Fibroblast of lung (primary cell): ENCODE measurements around the gene ZNF177. TPM values are rescaled to one million over a fixed set of nuclear protein-coding genes. Genes with fewer than 3 reads are reported as not detected.

Experiments used
- DNase-seq, 2 donors: peaks; one replicate each; pipeline versions ENCODE4 v3.0.0 to v3.0.0-alpha.2; 2010; ENCODE audit warnings: low read depth in 2 of 2
- H2AFZ ChIP-seq: 2 replicates; pipeline ENCODE4 v1.5.1; 2012; ENCODE audit warnings: low read length, control low read depth, inconsistent platforms
- H3K27ac ChIP-seq: 2 replicates; pipeline ENCODE4 v1.5.1; 2011; ENCODE audit warnings: low read length, control low read depth; ENCODE audit not compliant: insufficient read depth
- H3K27me3 ChIP-seq: 2 replicates; pipeline ENCODE4 v1.5.1; 2011; ENCODE audit warnings: mild to moderate bottlenecking, low read length; ENCODE audit not compliant: control insufficient read depth, insufficient read depth
- H3K36me3 ChIP-seq: 2 replicates; pipeline ENCODE4 v1.5.1; 2011; ENCODE audit warnings: low read length; ENCODE audit not compliant: control insufficient read depth, insufficient read depth
- H3K4me1 ChIP-seq: 2 replicates; pipeline ENCODE4 v1.5.1; 2011; ENCODE audit warnings: low read length; ENCODE audit not compliant: control insufficient read depth, insufficient read depth; ENCODE audit errors: extremely low read depth
- H3K4me2 ChIP-seq: 2 replicates; pipeline ENCODE4 v1.5.1; 2011; ENCODE audit warnings: low read length, control low read depth; ENCODE audit not compliant: insufficient read depth; ENCODE audit errors: extremely low read depth
- H3K4me3 ChIP-seq, 4 experiments: fragments of 200-600 bp in 1 of 4; sonication (generic) in 1 of 4; replicated peaks in 1 of 4; 2 replicates each; pipeline ENCODE4 v1.5.1; 2011 to 2016; ENCODE audit warnings: low read length in 4 of 4, low read depth in 3 of 4, mild to moderate bottlenecking in 3 of 4, control low read depth in 2 of 4, inconsistent platforms in 1 of 4, mixed read lengths in 1 of 4; ENCODE audit not compliant: insufficient read depth in 1 of 4; ENCODE audit errors: control extremely low read depth in 1 of 4
- H3K79me2 ChIP-seq: 2 replicates; pipeline ENCODE4 v1.5.1; 2012; ENCODE audit warnings: mild to moderate bottlenecking, low read length, inconsistent platforms; ENCODE audit not compliant: control insufficient read depth, insufficient read depth
- H3K9ac ChIP-seq: 2 replicates; pipeline ENCODE4 v1.5.1; 2011; ENCODE audit warnings: mild to moderate bottlenecking, low read length, control low read depth; ENCODE audit not compliant: insufficient read depth
- H3K9me3 ChIP-seq: 2 replicates; pipeline ENCODE4 v1.5.1; 2012; ENCODE audit warnings: low read depth, low read length; ENCODE audit not compliant: control insufficient read depth, insufficient read depth
- H4K20me1 ChIP-seq: 2 replicates; pipeline ENCODE4 v1.5.1; 2011; ENCODE audit warnings: low read length; ENCODE audit not compliant: control insufficient read depth, insufficient read depth; ENCODE audit errors: extremely low read depth
- EZH2 ChIP-seq: IDR thresholded peaks from 2 replicates; pipeline ENCODE4 v1.5.1; 2012; ENCODE audit warnings: low read length, control low read depth, mild to moderate bottlenecking; ENCODE audit errors: missing control alignments
- polyA plus RNA-seq, 2 donors: library from polyadenylated mRNA; depleted of rRNA in 1 of 2; stranded (reverse) in 1 of 2; unstranded in 1 of 2; fragments of >200 nt; gene quantifications; 2 replicates each; pipeline ENCODE4 v1.2.1, GENCODE V29; 2011 to 2012; ENCODE audit warnings: missing spikeins in 1 of 2
- total RNA-seq: library from RNA; depleted of rRNA; stranded (reverse); fragments of >200 nt; gene quantifications from 2 replicates; pipeline ENCODE4 v1.2.1, GENCODE V29; 2014
- TF ChIP-seq, protein P1 (sequence below), 2 donors: IDR thresholded peaks in 1 of 2; conservative IDR thresholded peaks in 1 of 2; 1 replicate in 1 of 2; 2 replicates in 1 of 2; pipeline ENCODE4 v1.5.1; 2011 to 2012; ENCODE audit warnings: low read length in 2 of 2, control low read depth in 1 of 2, inconsistent platforms in 1 of 2, low read depth in 1 of 2, mild to moderate bottlenecking in 1 of 2

ZNF177 gene
- total and polyA plus RNA-seq, 2 donors (not counting 1 experiment from before 2014, with no cell fraction given): 1.5 to 3.3 TPM

- H3K4me3 ChIP-seq: no peak overlapping the region
- no peak overlapping the region for H3K4me2 ChIP-seq
- H4K20me1 ChIP-seq: no peaks in the 10 kb centered on the region
- no peak for DNase-seq
- no peak overlapping the region for H3K27ac ChIP-seq
- TF ChIP-seq, protein P1, sequence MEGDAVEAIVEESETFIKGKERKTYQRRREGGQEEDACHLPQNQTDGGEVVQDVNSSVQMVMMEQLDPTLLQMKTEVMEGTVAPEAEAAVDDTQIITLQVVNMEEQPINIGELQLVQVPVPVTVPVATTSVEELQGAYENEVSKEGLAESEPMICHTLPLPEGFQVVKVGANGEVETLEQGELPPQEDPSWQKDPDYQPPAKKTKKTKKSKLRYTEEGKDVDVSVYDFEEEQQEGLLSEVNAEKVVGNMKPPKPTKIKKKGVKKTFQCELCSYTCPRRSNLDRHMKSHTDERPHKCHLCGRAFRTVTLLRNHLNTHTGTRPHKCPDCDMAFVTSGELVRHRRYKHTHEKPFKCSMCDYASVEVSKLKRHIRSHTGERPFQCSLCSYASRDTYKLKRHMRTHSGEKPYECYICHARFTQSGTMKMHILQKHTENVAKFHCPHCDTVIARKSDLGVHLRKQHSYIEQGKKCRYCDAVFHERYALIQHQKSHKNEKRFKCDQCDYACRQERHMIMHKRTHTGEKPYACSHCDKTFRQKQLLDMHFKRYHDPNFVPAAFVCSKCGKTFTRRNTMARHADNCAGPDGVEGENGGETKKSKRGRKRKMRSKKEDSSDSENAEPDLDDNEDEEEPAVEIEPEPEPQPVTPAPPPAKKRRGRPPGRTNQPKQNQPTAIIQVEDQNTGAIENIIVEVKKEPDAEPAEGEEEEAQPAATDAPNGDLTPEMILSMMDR (conservative IDR thresholded peaks at IDR 0.05 in 1 of 2, IDR thresholded peaks at IDR 0.05 in 1 of 2; ENCODE audit: low read depth in 1 of 2, low read length in 2 of 2): no peak
- no peak for TF ChIP-seq EZH2
- no peaks in the 10 kb centered on the region for H3K27me3 ChIP-seq
- no peaks in the 10 kb centered on the region for H3K79me2 ChIP-seq
- no peak overlapping the region for H3K9ac ChIP-seq
- no peaks in the 10 kb centered on the region for H3K36me3 ChIP-seq
- no peaks in the 10 kb centered on the region for H3K4me1 ChIP-seq
- no peak overlapping the region for H2AFZ ChIP-seq
- H3K9me3 ChIP-seq: peaks cover 1% of the 10 kb centered on the region
Observed at GRCh38 chr19:9348253-9348652, 14.6 kb upstream of the ZNF177 start.

DNA sequence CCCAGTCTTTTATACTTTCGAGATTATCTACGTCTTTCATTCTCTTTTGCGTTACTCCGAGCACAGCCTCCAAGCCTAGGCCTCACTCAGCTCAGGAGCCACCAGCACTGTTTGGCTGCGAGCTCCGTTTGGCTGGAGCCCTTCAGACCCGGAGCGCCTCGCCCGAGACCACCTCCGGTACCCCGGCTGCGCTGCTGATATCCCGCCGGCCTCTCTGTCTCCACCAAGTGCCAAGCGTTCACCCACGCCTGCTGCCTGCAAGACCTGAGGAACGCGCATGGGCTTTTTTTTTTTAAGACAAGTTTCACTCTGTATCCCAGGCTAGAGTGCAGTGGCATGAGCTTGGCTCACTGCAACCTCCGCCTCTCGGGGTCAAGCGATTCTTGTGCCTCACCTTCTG lies 14.1 kb upstream of the ZNF177 start:
- no peak overlapping the region for H2AFZ ChIP-seq
- H3K27me3 ChIP-seq: no peaks in the 10 kb centered on the region
- no peak for DNase-seq
- no peaks in the 10 kb centered on the region for H3K36me3 ChIP-seq
- no peaks in the 10 kb centered on the region for H3K9me3 ChIP-seq
- no peak overlapping the region for H3K4me3 ChIP-seq
- H3K27ac ChIP-seq: no peak overlapping the region
- H4K20me1 ChIP-seq: no peaks in the 10 kb centered on the region
- TF ChIP-seq, protein P1 (conservative IDR thresholded peaks at IDR 0.05 in 1 of 2, IDR thresholded peaks at IDR 0.05 in 1 of 2; ENCODE audit: low read depth in 1 of 2, low read length in 2 of 2): no peak
- TF ChIP-seq EZH2: no peak
- H3K4me2 ChIP-seq: no peak overlapping the region
- H3K79me2 ChIP-seq: no peaks in the 10 kb centered on the region
- H3K4me1 ChIP-seq: no peaks in the 10 kb centered on the region
- H3K9ac ChIP-seq: no peak overlapping the region

GRCh38 chr19:9352505-9352904 lies 10.3 kb upstream of the ZNF177 start:
- H3K9ac ChIP-seq: no peak overlapping the region
- no peak overlapping the region for H3K4me2 ChIP-seq
- DNase-seq: no peak
- H3K4me1 ChIP-seq: no peaks in the 10 kb centered on the region
- no peaks in the 10 kb centered on the region for H3K79me2 ChIP-seq
- no peak overlapping the region for H2AFZ ChIP-seq
- H4K20me1 ChIP-seq: no peaks in the 10 kb centered on the region
- H3K36me3 ChIP-seq: no peaks in the 10 kb centered on the region
- H3K4me3 ChIP-seq: no peak overlapping the region
- no peak overlapping the region for H3K27ac ChIP-seq
- no peak for TF ChIP-seq EZH2
- TF ChIP-seq, protein P1 (conservative IDR thresholded peaks at IDR 0.05 in 1 of 2, IDR thresholded peaks at IDR 0.05 in 1 of 2; ENCODE audit: low read depth in 1 of 2, low read length in 2 of 2): no peak
- H3K9me3 ChIP-seq: no peaks in the 10 kb centered on the region
- H3K27me3 ChIP-seq: no peaks in the 10 kb centered on the region
